ENCODE measurements around the gene SUSD1.

The SUSD1 gene

GRCh38 chr9:112104401-112104800, 70.7 kb downstream of the SUSD1 start:
- no peak for DNase-seq (ENCODE audit: extremely low spot score)
- no peak for TF ChIP-seq CTCF (IDR thresholded peaks at IDR 0.05; ENCODE audit: control extremely low read depth, extremely low read depth, low read depth, missing control alignments)
- ChIA-PET CTCF (interaction anchor here (1.0 kb wide), 1 partner anchor 18 kb away, joined by 3 read pairs; no protein-coding TSS in a partner anchor), POLR2A (no interaction called here)

- POLR2A ChIA-PET: no interaction called here
- DNase-seq (ENCODE audit: extremely low spot score): no peak
- CTCF ChIA-PET: no interaction called here
Measured at GRCh38 chr9:112103405-112103804, 71.7 kb downstream of the SUSD1 start.

GRCh38 chr9:112097712-112098688, 77.1 kb downstream of the SUSD1 start:
- DNase-seq (ENCODE audit: extremely low spot score): peak; percentile 69

More at GRCh38 chr9:112103405-112103804, 71.7 kb downstream of the SUSD1 start:
- no peak for TF ChIP-seq CTCF (IDR thresholded peaks at IDR 0.05; ENCODE audit: control extremely low read depth, extremely low read depth, low read depth, missing control alignments)

GRCh38 chr9:112094948-112095681, 80.0 kb downstream of the SUSD1 start:
- DNase-seq (ENCODE audit: extremely low spot score): no peak
- ChIA-PET CTCF (interaction anchor here (1.2 to 10.3 kb wide), 6 partner anchors 9 to 266 kb away, joined by 3 to 79 read pairs (median 5); no protein-coding TSS in a partner anchor), POLR2A (interaction anchor here (0.6 kb wide), 2 partner anchors 16 to 271 kb away, joined by 3 read pairs; no protein-coding TSS in a partner anchor)
- TF ChIP-seq CTCF (IDR thresholded peaks at IDR 0.05; ENCODE audit: control extremely low read depth, extremely low read depth, low read depth, missing control alignments): no peak

More at GRCh38 chr9:112097712-112098688, 77.1 kb downstream of the SUSD1 start:
- peak; percentile 88 for TF ChIP-seq CTCF (IDR thresholded peaks at IDR 0.05; ENCODE audit: control extremely low read depth, extremely low read depth, low read depth, missing control alignments)
- CTCF ChIA-PET: interaction anchor here (0.6 to 10.3 kb wide), 49 partner anchors 8 to 729 kb away, joined by 3 to 79 read pairs (median 3); partner anchors contain the start of gene PTBP3
- POLR2A ChIA-PET: interaction anchor here (0.6 kb wide), 1 partner anchor 111 kb away, joined by 3 read pairs; no protein-coding TSS in a partner anchor

- DNase-seq (ENCODE audit: extremely low spot score): no peak
- no peak for TF ChIP-seq CTCF (IDR thresholded peaks at IDR 0.05; ENCODE audit: control extremely low read depth, extremely low read depth, low read depth, missing control alignments)
- ChIA-PET POLR2A (no interaction called here), CTCF (interaction anchor here (0.8 to 10.3 kb wide), 11 partner anchors 8 to 335 kb away, joined by 3 to 79 read pairs (median 3); partner anchors contain the start of genes HSDL2 and PTBP3)
Measured at GRCh38 chr9:112094241-112094640, 80.9 kb downstream of the SUSD1 start.

- no peak for TF ChIP-seq CTCF (IDR thresholded peaks at IDR 0.05; ENCODE audit: control extremely low read depth, extremely low read depth, low read depth, missing control alignments)
- DNase-seq (ENCODE audit: extremely low spot score): no peak
- ChIA-PET CTCF (interaction anchor here (0.8 to 10.3 kb wide), 11 partner anchors 8 to 335 kb away, joined by 3 to 79 read pairs (median 3); partner anchors contain the start of genes HSDL2 and PTBP3), POLR2A (no interaction called here)
Measured at GRCh38 chr9:112093870-112094216, 81.3 kb downstream of the SUSD1 start.
